Prostate gland (tissue), 2 donors: ENCODE measurements around the gene POLG2.

Experiments
- CTCF ChIP-seq, 4 experiments: fragments of 200-600 bp in 2 of 4; fragments of 450-650 bp in 2 of 4; sonication (generic) in 2 of 4; IDR thresholded peaks; 1 replicate in 3 of 4; 2 replicates in 1 of 4; pipeline ENCODE4 v1.5.1; 2016 to 2019; ENCODE audit warnings: antibody characterized with exemption in 4 of 4, mild to moderate bottlenecking in 2 of 4, moderate library complexity in 2 of 4
- POLR2A ChIP-seq: fragments of 450-650 bp; IDR thresholded peaks from one replicate; pipeline ENCODE4 v1.6.1; 2016; ENCODE audit warnings: antibody characterized with exemption, mild to moderate bottlenecking
- POLR2AphosphoS5 ChIP-seq: sonication (generic); formaldehyde crosslinking; IDR thresholded peaks from one replicate; pipeline ENCODE4 v1.6.1; 2017; ENCODE audit warnings: antibody characterized with exemption

GRCh38 chr17:64470625-64471024 is 26.2 kb downstream of the POLG2 start:
- TF ChIP-seq CTCF (IDR thresholded peaks at IDR 0.05) (no peak), POLR2AphosphoS5 (no peak), POLR2A (no peak)
